Activated gamma-delta T cell (primary cell): Measurements from ENCODE around the gene C17orf78.
"Not testable (repeated sequence)": the region's sequence is repeated elsewhere in the genome, so short reads cannot be mapped to it uniquely, and the experiment has no call there.

Experiments used
- DNase-seq: peaks from one replicate; lab custom pipeline; 2025; lab: John Stamatoyannopoulos, UW

Gene C17orf78

DNA sequence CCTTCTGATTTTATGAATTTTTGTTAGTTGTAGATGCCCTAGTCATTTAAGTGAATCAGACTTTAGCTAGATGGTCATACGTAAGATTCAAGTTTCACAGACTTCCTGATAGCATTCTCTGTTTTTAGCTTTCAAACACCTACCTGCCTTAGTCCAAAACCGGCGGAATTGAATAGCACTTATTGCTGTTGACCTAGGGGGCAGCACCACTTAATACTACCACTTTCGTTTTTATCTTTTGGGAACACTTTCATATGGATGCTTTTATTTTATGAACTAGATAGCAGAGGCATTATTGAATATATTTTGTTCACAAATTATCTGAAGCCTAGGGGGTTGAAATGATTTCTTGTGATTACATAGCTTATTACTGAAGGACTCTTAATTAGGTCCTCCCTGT is 62.4 kb downstream of the C17orf78 start:
- no peak for DNase-seq

DNA sequence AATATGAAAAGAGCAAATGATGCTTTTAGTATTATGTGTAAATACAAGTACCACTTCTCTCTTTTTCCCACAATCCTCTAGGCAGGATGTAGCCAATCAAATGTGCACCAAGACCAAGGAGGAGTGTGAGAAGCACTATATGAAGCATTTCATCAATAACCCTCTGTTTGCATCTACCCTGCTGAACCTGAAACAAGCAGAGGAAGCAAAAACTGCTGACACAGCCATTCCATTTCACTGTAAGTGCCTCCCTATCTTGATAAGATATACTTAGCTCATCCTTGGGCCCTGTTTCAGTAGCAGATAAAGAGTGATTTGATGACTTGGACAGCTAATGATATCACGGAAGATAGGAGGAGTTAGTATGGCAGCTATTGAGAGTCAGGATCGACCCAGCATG is 64.6 kb downstream of the C17orf78 start:
- DNase-seq, result no peak

DNA sequence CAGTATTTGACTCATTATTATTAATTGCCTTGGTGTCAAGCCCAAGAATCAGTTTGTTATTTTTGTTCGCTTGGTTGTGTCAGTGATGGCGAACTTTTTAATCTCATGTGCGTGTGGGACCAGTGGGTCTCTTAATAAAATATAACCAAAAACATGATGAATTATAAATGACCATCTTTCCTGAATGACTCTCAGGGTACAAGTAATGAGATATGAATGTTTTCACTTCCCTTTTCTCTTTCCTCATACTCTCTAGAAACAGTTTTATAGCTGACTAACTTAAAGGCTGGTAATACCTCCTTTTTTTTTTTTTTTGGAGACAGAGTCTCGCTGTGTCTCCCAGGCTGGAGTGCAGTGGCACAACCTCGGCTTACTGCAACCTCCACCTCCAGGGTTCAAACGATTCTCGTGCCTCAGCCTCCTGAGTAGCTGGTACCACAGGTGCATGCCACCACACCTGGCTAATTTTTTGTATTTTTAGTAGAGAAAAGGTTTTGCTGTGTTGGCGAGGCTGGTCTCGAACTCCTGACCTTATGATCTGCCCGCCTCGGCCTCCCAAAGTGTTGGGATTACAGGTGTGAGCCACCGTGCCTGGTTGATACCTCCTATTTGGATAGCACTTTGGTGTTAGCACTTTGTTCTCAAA is 65.7 kb downstream of the C17orf78 start:
- DNase-seq, result not testable (repeated sequence)
